NCI-H1092 (cell line): ENCODE data around the gene LMO7.
"Not testable (repeated sequence)": the region's sequence is repeated elsewhere in the genome, so short reads cannot be mapped to it uniquely, and the experiment has no call there.

Experiments used
- DNase-seq: peaks from one replicate; lab custom pipeline; 2025; lab: John Stamatoyannopoulos, UW

LMO7 gene

GRCh38 chr13:75699062-75699461 lies 62.9 kb downstream of the LMO7 start:
- no peak for DNase-seq

- not testable (repeated sequence) for DNase-seq
Measured at GRCh38 chr13:75699717-75700116, 63.6 kb downstream of the LMO7 start.

- no peak for DNase-seq
Measured at GRCh38 chr13:75700552-75700951, 64.4 kb downstream of the LMO7 start.

- DNase-seq = no peak
Measured at GRCh38 chr13:75702476-75702875, 66.3 kb downstream of the LMO7 start.

GRCh38 chr13:75703769-75704168 lies 67.6 kb downstream of the LMO7 start:
- no peak for DNase-seq

GRCh38 chr13:75704194-75704926 lies 68.2 kb downstream of the LMO7 start:
- DNase-seq = no peak

- no peak for DNase-seq
Measured at GRCh38 chr13:75704927-75705288, 68.8 kb downstream of the LMO7 start.

GRCh38 chr13:75705395-75705794 lies 69.3 kb downstream of the LMO7 start:
- DNase-seq = no peak

- DNase-seq = no peak
Measured at GRCh38 chr13:75705908-75706307, 69.8 kb downstream of the LMO7 start.

- DNase-seq = no peak
Measured at GRCh38 chr13:75713852-75714251, 77.7 kb downstream of the LMO7 start.

- DNase-seq = no peak
Measured at GRCh38 chr13:75715601-75716523, 79.7 kb downstream of the LMO7 start.

GRCh38 chr13:75717525-75717924 lies 81.4 kb downstream of the LMO7 start:
- no peak for DNase-seq

- no peak for DNase-seq
Measured at GRCh38 chr13:75721307-75721706, 85.2 kb downstream of the LMO7 start.

- no peak for DNase-seq
Measured at GRCh38 chr13:75723901-75724300, 87.8 kb downstream of the LMO7 start.

- no peak for DNase-seq
Measured at GRCh38 chr13:75724752-75725517, 88.8 kb downstream of the LMO7 start.

GRCh38 chr13:75725736-75726135 lies 89.6 kb downstream of the LMO7 start:
- no peak for DNase-seq

- DNase-seq = no peak
Measured at GRCh38 chr13:75726306-75726705, 90.2 kb downstream of the LMO7 start.

- not testable (repeated sequence) for DNase-seq
Measured at GRCh38 chr13:75733113-75733512, 97.0 kb downstream of the LMO7 start.

- no peak for DNase-seq
Measured at GRCh38 chr13:75736173-75736572, 100.0 kb downstream of the LMO7 start.

GRCh38 chr13:75738841-75739240 lies 102.7 kb downstream of the LMO7 start:
- DNase-seq = no peak

- no peak for DNase-seq
Measured at GRCh38 chr13:75739244-75739868, 103.2 kb downstream of the LMO7 start.

- no peak for DNase-seq
Measured at GRCh38 chr13:75740031-75740430, 103.9 kb downstream of the LMO7 start.
